CD4-positive, alpha-beta T cell treated with Interferon gamma for 1 hour (primary cell): Measurements from ENCODE around the gene IQCC.
"Not testable (repeated sequence)": the region's sequence is repeated elsewhere in the genome, so short reads cannot be mapped to it uniquely, and the experiment has no call there.

Source experiments
- DNase-seq: peaks from one replicate; pipeline ENCODE4 v3.0.0-alpha.2; 2020

IQCC gene

GRCh38 chr1:32205401-32206370 lies at the start of gene IQCC:
Gene IQCC, plus strand, starts transcription at chr1:32205671. Its CDS starts 11 bp downstream, at chr1:32205682.
- peak; percentile 89 for DNase-seq

GRCh38 chr1:32159189-32159588 lies 46.3 kb upstream of the IQCC start:
- DNase-seq: no peak

- no peak for DNase-seq
Observed at GRCh38 chr1:32163405-32163804, 42.1 kb upstream of the IQCC start.

DNA sequence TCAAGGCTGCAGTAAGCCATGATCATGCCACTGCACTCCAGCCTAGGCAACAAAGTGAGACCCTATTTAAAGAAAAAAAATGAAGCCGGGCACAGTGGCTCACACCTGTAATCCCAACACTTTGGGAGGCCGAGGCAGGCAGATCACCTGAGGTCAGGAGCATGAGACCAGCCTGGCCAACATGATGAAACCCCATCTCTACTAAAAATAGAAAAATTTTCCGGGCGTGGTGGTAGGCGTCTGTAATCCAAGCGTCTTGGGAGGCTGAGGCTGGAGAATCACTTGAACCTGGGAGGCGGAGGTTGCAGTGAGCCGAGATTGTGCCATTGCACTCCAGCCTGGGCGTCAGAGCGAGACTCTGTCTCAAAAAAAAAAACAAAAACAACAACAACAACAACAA lies 39.8 kb upstream of the IQCC start:
- not testable (repeated sequence) for DNase-seq

DNA sequence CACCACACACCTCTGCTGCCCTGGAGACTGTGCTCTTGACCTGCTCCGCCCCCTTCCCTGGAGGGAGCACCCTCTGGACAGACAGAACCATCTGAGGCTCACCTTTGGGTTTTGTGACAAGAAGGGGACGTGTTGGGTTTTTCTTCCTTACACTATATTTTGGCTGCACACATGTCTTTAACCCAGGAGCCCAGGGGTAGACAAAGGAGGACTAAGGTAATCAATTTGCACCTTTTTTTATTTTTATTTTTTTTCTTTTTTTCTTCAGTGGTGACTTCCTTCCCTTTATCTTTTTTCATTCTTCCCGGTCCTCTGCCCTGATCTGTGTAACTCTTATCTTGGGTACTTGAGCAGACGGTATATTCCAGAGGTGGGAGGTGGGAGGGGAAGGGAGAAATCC lies 34.5 kb upstream of the IQCC start:
- DNase-seq: no peak

GRCh38 chr1:32172621-32173245 lies 32.7 kb upstream of the IQCC start:
- DNase-seq: no peak

- no peak for DNase-seq
Observed at GRCh38 chr1:32178380-32179192, 26.9 kb upstream of the IQCC start.

- DNase-seq: no peak
Observed at GRCh38 chr1:32179193-32179442, 26.4 kb upstream of the IQCC start.

DNA sequence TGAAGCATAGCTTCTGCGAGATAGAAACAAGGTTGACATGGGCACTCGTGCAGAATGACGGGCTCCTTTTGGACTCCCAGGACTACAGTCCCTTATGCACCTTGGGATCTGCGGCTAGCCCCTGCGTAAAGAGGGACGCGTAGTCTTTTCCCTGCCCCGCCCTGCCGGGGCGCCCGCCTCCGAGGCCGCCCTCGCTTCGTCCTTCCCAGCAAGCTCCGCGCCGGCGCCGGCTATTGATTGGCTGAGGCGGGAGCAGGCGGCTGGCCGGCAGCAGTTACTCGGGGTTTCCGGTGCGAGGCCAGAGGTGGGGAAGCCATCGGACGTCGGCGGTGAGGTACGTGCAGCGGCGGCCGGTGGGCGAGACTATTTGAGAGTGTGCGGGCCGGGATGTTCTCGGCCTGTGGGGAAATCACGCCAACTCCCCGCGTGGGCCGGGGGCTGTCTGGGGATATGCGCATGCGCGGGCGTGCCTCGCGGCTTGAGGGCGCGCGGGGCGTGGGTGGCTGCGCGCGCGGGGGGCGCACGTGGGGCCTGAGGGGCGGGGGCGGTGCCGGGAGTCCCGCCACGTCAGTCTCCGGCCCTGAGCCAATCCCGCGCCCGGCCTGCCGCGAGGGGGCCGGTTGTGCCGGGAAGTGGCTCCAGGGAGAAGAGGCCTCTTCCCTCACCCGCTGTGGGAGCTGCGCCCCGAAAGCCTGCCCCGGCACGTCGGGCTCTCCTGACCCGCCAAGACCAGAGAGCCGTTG lies 25.9 kb upstream of the IQCC start, which contains the start of gene TXLNA:
Gene TXLNA, plus strand, starts transcription at position 233 of the 743 bp plus-strand sequence. CDS start 671 bp downstream, outside the sequence.
- DNase-seq: peak; percentile 88

GRCh38 chr1:32180186-32181060 lies 25.0 kb upstream of the IQCC start:
- peak; percentile 25 for DNase-seq

GRCh38 chr1:32181065-32181464 lies 24.4 kb upstream of the IQCC start:
- no peak for DNase-seq

DNA sequence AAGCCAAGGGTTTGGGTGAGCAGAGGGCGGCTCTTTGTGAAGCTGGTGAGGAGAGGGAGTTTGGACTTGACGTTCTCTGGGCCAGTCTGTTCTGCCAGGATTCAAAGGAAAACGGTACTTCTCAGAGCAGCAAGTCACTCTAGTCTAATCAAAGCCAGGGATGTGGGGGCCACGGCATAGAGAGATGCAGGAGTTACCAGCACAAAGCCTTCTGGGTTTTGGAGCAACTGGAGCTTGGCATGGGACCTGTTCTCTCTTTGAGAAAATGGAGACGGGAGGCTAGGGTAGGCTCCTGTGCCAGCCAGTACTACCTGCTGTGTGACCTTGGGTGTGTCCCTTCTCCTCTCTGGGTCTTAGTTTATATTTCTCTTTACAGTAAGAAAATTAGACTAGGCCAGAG lies 23.9 kb upstream of the IQCC start:
- no peak for DNase-seq

GRCh38 chr1:32182060-32182459 lies 23.4 kb upstream of the IQCC start:
- DNase-seq: no peak

DNA sequence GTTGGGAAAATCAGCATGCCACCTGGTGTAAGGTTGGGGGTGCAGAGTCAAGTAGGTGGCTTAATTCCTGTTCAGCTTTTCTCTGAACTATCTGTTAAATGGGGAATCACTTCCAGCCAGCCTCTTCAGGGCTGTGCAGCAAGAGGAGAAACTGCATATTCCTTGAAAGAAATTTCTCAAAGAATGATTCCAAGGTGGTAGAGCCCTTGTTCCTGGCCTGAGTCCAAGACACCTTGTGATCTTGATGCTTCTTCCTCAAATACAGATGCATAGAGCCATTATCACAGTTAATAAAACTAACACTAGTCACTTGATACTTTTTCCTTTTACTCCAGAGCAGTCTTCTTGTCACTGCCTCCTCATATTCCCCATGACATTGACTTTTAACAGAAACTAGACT lies 20.8 kb upstream of the IQCC start:
- no peak for DNase-seq

DNA sequence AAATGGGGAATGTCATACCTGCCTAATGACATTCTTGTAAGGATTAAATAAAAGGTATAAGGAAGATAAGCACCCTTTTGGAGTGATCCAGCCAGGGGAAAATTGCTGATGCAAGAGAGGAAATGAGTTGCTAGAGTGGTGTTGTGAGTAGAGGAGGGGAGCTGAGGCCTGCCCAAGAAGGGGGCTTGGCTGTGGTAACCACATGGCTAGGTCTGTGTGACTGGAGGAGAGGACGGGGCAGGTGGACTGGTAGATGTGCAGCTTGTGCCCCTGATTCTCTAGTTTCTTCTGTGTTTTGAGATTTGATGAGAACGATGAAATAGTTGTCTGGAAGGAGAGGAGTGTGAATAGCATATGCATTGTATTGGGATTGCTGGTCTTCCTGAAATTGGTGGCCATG lies 19.4 kb upstream of the IQCC start:
- DNase-seq: no peak

- no peak for DNase-seq
Observed at GRCh38 chr1:32186491-32186890, 19.0 kb upstream of the IQCC start.

- no peak for DNase-seq
Observed at GRCh38 chr1:32187850-32188249, 17.6 kb upstream of the IQCC start.

GRCh38 chr1:32192220-32192948 lies 13.1 kb upstream of the IQCC start:
- DNase-seq: no peak

DNA sequence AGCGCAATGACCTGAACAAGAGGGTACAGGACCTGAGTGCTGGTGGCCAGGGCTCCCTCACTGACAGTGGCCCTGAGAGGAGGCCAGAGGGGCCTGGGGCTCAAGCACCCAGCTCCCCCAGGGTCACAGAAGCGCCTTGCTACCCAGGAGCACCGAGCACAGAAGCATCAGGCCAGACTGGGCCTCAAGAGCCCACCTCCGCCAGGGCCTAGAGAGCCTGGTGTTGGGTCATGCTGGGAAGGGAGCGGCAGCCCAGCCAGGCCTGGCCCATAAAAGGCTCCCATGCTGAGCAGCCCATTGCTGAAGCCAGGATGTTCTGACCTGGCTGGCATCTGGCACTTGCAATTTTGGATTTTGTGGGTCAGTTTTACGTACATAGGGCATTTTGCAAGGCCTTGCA lies 10.5 kb upstream of the IQCC start:
- DNase-seq: no peak

- DNase-seq: no peak
Observed at GRCh38 chr1:32195531-32195930, 9.9 kb upstream of the IQCC start.
